ENCODE results near the gene DPEP1.
"Not testable (repeated sequence)": the region's sequence is repeated elsewhere in the genome, so short reads cannot be mapped to it uniquely, and the experiment has no call there.

Gene DPEP1

GRCh38 chr16:89653656-89654295 is 40.3 kb downstream of the DPEP1 start:
- no CpG with 5 or more reads among the region's 10 CpGs for WGBS (ENCODE audit: insufficient coverage, insufficient read length)

DNA sequence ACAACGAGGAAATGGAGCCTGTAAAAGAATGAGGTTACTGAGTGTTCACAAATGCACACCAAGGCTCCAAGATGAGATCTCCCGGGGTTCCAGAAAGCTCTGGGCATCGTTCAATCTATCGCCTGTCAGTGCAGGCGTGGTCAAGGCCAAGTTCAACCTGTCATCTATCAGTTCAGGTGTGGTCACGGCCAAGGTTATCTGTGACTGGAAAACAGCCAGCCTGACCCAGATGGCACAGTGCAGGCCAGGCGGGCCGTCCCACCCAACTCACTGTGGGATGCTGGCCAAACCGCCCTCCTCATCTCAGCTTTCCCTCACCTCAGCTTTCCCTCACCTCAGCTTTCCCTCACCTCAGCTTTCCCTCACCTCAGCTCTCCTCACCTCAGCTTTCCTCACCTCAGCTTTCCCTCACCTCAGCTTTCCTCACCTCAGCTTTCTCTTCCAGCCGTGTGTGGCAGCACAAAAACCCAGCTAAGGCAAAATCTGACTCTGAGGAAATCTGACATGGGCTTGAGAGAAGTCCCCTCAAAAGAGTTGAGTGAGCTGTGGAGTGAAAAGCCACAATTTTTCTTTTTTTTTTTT is 41.7 kb downstream of the DPEP1 start:
- peaks cover 4% of the 10 kb centered on the region; the same call in 1 of the 2 replicates for H3K4me1 ChIP-seq (ENCODE audit: control insufficient read depth, insufficient read depth, low read length)
- H3K36me3 ChIP-seq (ENCODE audit: control insufficient read depth, insufficient read depth, low read length): peaks cover 10% of the 10 kb centered on the region; the same call in 1 of the 2 replicates
- no peak overlapping the region for H3K27ac ChIP-seq (ENCODE audit: low read length)
- DNase-seq (ENCODE audit: low read depth, low spot score): no peak
- H3K27me3 ChIP-seq (ENCODE audit: control insufficient read depth, insufficient read depth, low read length): no peaks in the 10 kb centered on the region
- H3K4me3 ChIP-seq (ENCODE audit: low read length): no peak overlapping the region
- H3K9me3 ChIP-seq (ENCODE audit: control insufficient read depth, insufficient read depth, low read length): no peaks in the 10 kb centered on the region
- no CpG with 5 or more reads among the region's 10 CpGs for WGBS (ENCODE audit: insufficient coverage, insufficient read length)

More at GRCh38 chr16:89653656-89654295, 40.3 kb downstream of the DPEP1 start:
- Histone ChIP-seq H3K9me3 (ENCODE audit: control insufficient read depth, insufficient read depth, low read length) (no peaks in the 10 kb centered on the region), H3K4me1 (ENCODE audit: control insufficient read depth, insufficient read depth, low read length) (peaks cover 4% of the 10 kb centered on the region; the same call in 1 of the 2 replicates), H3K4me3 (ENCODE audit: low read length) (no peak overlapping the region), H3K27ac (ENCODE audit: low read length) (no peak overlapping the region), H3K36me3 (ENCODE audit: control insufficient read depth, insufficient read depth, low read length) (peaks cover 12% of the 10 kb centered on the region; the same call in 1 of the 2 replicates), H3K27me3 (ENCODE audit: control insufficient read depth, insufficient read depth, low read length) (no peaks in the 10 kb centered on the region)
- DNase-seq (ENCODE audit: low read depth, low spot score): no peak

GRCh38 chr16:89656435-89657121 is 43.1 kb downstream of the DPEP1 start:
- Histone ChIP-seq H3K27me3 (ENCODE audit: control insufficient read depth, insufficient read depth, low read length) (no peaks in the 10 kb centered on the region), H3K27ac (ENCODE audit: low read length) (no peak overlapping the region), H3K9me3 (ENCODE audit: control insufficient read depth, insufficient read depth, low read length) (no peaks in the 10 kb centered on the region), H3K36me3 (ENCODE audit: control insufficient read depth, insufficient read depth, low read length) (0 out of 2 replicates have a peak, but pooled peaks cover 5% of the 10 kb centered on the region), H3K4me1 (ENCODE audit: control insufficient read depth, insufficient read depth, low read length) (peaks cover 4% of the 10 kb centered on the region; the same call in 1 of the 2 replicates), H3K4me3 (ENCODE audit: low read length) (peak overlapping the region; percentile 96; the same call in 1 of the 2 replicates)
- WGBS (ENCODE audit: insufficient coverage, insufficient read length): no CpG with 5 or more reads among the region's 32 CpGs
- no peak for DNase-seq (ENCODE audit: low read depth, low spot score)

- Histone ChIP-seq H3K4me3 (ENCODE audit: low read length) (peak within 1 kb of the TSS; percentile 96), H3K9me3 (ENCODE audit: control insufficient read depth, insufficient read depth, low read length) (no peaks in the 10 kb centered on the region), H3K36me3 (ENCODE audit: control insufficient read depth, insufficient read depth, low read length) (0 out of 2 replicates have a peak, but pooled peaks cover under 1% of the 10 kb centered on the region), H3K4me1 (ENCODE audit: control insufficient read depth, insufficient read depth, low read length) (peaks cover 4% of the 10 kb centered on the region; the same call in 1 of the 2 replicates), H3K27me3 (ENCODE audit: control insufficient read depth, insufficient read depth, low read length) (no peaks in the 10 kb centered on the region), H3K27ac (ENCODE audit: low read length) (no peak within 1 kb of the TSS)
- DNase-seq (ENCODE audit: low read depth, low spot score): peak; percentile 57
- no CpG with 5 or more reads among the region's 99 CpGs for WGBS (ENCODE audit: insufficient coverage, insufficient read length)
Observed at GRCh38 chr16:89657442-89658220, 44.2 kb downstream of the DPEP1 start, which contains the start of the genes CHMP1A and SPATA33. Gene CHMP1A, minus strand, starts transcription at chr16:89657708. Its CDS starts 120 bp downstream, at chr16:89657588. Gene SPATA33, plus strand, starts transcription at chr16:89657836. Its CDS starts 76 bp downstream, at chr16:89657912.

GRCh38 chr16:89658221-89658879 is 44.9 kb downstream of the DPEP1 start:
- H3K27ac ChIP-seq (ENCODE audit: low read length): no peak overlapping the region
- H3K9me3 ChIP-seq (ENCODE audit: control insufficient read depth, insufficient read depth, low read length): no peaks in the 10 kb centered on the region
- no CpG with 5 or more reads among the region's 27 CpGs for WGBS (ENCODE audit: insufficient coverage, insufficient read length)
- DNase-seq (ENCODE audit: low read depth, low spot score): no peak
- H3K36me3 ChIP-seq (ENCODE audit: control insufficient read depth, insufficient read depth, low read length): no peaks in the 10 kb centered on the region
- peak overlapping the region; percentile 96 for H3K4me3 ChIP-seq (ENCODE audit: low read length)
- H3K4me1 ChIP-seq (ENCODE audit: control insufficient read depth, insufficient read depth, low read length): peaks cover 4% of the 10 kb centered on the region; the same call in 1 of the 2 replicates
- H3K27me3 ChIP-seq (ENCODE audit: control insufficient read depth, insufficient read depth, low read length): no peaks in the 10 kb centered on the region

- no peak for DNase-seq (ENCODE audit: low read depth, low spot score)
- H3K36me3 ChIP-seq (ENCODE audit: control insufficient read depth, insufficient read depth, low read length): no peaks in the 10 kb centered on the region
- H3K27ac ChIP-seq (ENCODE audit: low read length): no peak overlapping the region
- H3K4me1 ChIP-seq (ENCODE audit: control insufficient read depth, insufficient read depth, low read length): peaks cover 4% of the 10 kb centered on the region; the same call in 1 of the 2 replicates
- no peaks in the 10 kb centered on the region for H3K9me3 ChIP-seq (ENCODE audit: control insufficient read depth, insufficient read depth, low read length)
- no CpG with 5 or more reads among the region's 7 CpGs for WGBS (ENCODE audit: insufficient coverage, insufficient read length)
- no peak overlapping the region for H3K4me3 ChIP-seq (ENCODE audit: low read length)
- H3K27me3 ChIP-seq (ENCODE audit: control insufficient read depth, insufficient read depth, low read length): no peaks in the 10 kb centered on the region
Observed at GRCh38 chr16:89660146-89660545, 46.7 kb downstream of the DPEP1 start.

DNA sequence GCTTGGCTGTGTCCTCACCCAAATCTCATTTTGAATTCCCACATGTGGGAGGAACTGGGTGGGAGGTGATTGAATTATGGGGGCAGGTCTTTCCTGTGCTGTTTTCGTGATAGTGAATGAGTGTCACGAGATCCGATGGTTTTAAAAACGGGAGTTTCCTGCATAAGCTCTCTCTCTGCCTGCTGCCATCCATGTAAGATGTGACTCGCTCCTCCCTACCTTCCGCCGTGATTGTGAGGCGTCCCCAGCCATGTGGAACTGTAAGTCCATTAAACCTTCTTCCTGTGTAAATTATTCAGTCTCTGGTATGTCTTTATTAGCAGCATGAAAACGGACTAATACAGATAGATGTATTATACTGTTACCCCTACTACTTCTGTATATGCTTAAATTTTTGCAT is 47.8 kb downstream of the DPEP1 start:
- no peak for DNase-seq (ENCODE audit: low read depth, low spot score)
- peaks cover 4% of the 10 kb centered on the region; the same call in 1 of the 2 replicates for H3K4me1 ChIP-seq (ENCODE audit: control insufficient read depth, insufficient read depth, low read length)
- H3K27ac ChIP-seq (ENCODE audit: low read length): no peak overlapping the region
- H3K36me3 ChIP-seq (ENCODE audit: control insufficient read depth, insufficient read depth, low read length): no peaks in the 10 kb centered on the region
- no peaks in the 10 kb centered on the region for H3K27me3 ChIP-seq (ENCODE audit: control insufficient read depth, insufficient read depth, low read length)
- WGBS (ENCODE audit: insufficient coverage, insufficient read length): no CpG with 5 or more reads among the region's 9 CpGs
- no peak overlapping the region for H3K4me3 ChIP-seq (ENCODE audit: low read length)
- no peaks in the 10 kb centered on the region for H3K9me3 ChIP-seq (ENCODE audit: control insufficient read depth, insufficient read depth, low read length)

DNA sequence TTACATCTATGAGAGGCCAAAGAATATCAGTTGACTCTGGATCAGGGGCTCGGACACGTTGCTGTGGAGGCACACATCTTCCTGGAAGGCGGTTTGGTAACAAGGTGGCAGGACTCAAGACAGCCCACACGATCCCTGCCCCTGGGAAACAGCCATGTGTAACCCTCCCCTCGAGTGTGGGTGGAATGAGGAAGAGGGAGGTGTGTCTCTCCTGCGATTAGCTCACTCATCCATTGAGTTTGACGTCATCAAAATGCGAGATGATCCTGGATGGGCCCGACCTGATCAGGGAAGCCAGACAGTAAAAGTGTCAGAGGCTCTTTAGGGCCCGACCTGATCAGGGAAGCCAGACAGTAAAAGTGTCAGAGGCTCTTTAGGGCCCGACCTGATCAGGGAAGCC is 50.8 kb downstream of the DPEP1 start:
- H3K36me3 ChIP-seq (ENCODE audit: control insufficient read depth, insufficient read depth, low read length); DNase-seq (ENCODE audit: low read depth, low spot score); H3K4me3 ChIP-seq (ENCODE audit: low read length); H3K27ac ChIP-seq (ENCODE audit: low read length); H3K27me3 ChIP-seq (ENCODE audit: control insufficient read depth, insufficient read depth, low read length); H3K4me1 ChIP-seq (ENCODE audit: control insufficient read depth, insufficient read depth, low read length); H3K9me3 ChIP-seq (ENCODE audit: control insufficient read depth, insufficient read depth, low read length): not testable (repeated sequence)
- WGBS (ENCODE audit: insufficient coverage, insufficient read length): no CpG with 5 or more reads among the region's 11 CpGs

- H3K4me3 ChIP-seq (ENCODE audit: low read length); H3K27me3 ChIP-seq (ENCODE audit: control insufficient read depth, insufficient read depth, low read length); H3K4me1 ChIP-seq (ENCODE audit: control insufficient read depth, insufficient read depth, low read length); H3K27ac ChIP-seq (ENCODE audit: low read length); H3K9me3 ChIP-seq (ENCODE audit: control insufficient read depth, insufficient read depth, low read length); DNase-seq (ENCODE audit: low read depth, low spot score); H3K36me3 ChIP-seq (ENCODE audit: control insufficient read depth, insufficient read depth, low read length): not testable (repeated sequence)
- WGBS (ENCODE audit: insufficient coverage, insufficient read length): no CpG with 5 or more reads among the region's 7 CpGs
Observed at GRCh38 chr16:89667000-89667399, 53.6 kb downstream of the DPEP1 start.

Measured in iPS DF 6.9 (cell line).